Upper lobe of left lung (tissue), 4 donors: ENCODE data around the gene PLB1.

Experiments
- EP300 ChIP-seq, 4 donors: sonication (generic); formaldehyde crosslinking; IDR thresholded peaks; one replicate each; pipeline ENCODE4 v1.5.1; 2017; ENCODE audit warnings: antibody characterized with exemption in 4 of 4, control low read depth in 2 of 4
- POLR2A ChIP-seq, 4 donors: fragments of 450-650 bp; IDR thresholded peaks; one replicate each; pipeline ENCODE4 v1.5.1; 2016 to 2017; ENCODE audit warnings: antibody characterized with exemption in 4 of 4, mild to moderate bottlenecking in 2 of 4
- POLR2AphosphoS5 ChIP-seq, 2 donors: sonication (generic); formaldehyde crosslinking; IDR thresholded peaks; one replicate each; pipeline ENCODE4 v1.5.1; 2017; ENCODE audit warnings: antibody characterized with exemption in 2 of 2
- TF ChIP-seq, protein P1 (sequence below), 6 experiments: fragments of 450-650 bp in 4 of 6; fragments of 200-600 bp in 2 of 6; sonication (generic) in 2 of 6; IDR thresholded peaks; one replicate each; pipeline ENCODE4 v1.5.1; 2016 to 2019; ENCODE audit warnings: antibody characterized with exemption in 6 of 6

DNA sequence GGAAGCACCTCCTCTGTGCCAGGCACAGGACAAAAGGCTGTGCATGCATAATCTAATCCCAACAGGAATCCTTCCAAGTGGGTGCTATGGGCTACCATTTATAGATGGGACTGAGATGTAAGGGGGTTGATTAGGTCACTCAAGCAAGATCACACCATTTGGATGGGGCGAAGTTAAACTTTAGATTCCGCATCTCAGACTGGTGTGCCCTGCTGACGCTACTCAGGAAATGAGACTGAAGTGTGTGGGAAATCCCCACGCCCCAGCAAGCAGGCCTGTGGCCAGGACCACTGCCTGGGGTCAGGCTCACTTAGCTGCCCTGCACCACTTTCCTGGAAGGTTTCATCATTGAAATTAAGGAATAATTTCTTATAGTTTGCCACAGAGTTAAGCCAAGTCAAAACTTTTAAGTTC lies 185.3 kb downstream of the PLB1 start:
- TF ChIP-seq, protein P1, sequence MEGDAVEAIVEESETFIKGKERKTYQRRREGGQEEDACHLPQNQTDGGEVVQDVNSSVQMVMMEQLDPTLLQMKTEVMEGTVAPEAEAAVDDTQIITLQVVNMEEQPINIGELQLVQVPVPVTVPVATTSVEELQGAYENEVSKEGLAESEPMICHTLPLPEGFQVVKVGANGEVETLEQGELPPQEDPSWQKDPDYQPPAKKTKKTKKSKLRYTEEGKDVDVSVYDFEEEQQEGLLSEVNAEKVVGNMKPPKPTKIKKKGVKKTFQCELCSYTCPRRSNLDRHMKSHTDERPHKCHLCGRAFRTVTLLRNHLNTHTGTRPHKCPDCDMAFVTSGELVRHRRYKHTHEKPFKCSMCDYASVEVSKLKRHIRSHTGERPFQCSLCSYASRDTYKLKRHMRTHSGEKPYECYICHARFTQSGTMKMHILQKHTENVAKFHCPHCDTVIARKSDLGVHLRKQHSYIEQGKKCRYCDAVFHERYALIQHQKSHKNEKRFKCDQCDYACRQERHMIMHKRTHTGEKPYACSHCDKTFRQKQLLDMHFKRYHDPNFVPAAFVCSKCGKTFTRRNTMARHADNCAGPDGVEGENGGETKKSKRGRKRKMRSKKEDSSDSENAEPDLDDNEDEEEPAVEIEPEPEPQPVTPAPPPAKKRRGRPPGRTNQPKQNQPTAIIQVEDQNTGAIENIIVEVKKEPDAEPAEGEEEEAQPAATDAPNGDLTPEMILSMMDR (IDR thresholded peaks at IDR 0.05): no peak
- TF ChIP-seq POLR2A (IDR thresholded peaks at IDR 0.05) (no peak), POLR2AphosphoS5 (IDR thresholded peaks at IDR 0.05) (no peak), EP300 (IDR thresholded peaks at IDR 0.05) (no peak)
